H1 (cell line): ENCODE data around the gene MAPK9. TPM values are rescaled to one million over a fixed set of nuclear protein-coding genes. Genes with fewer than 3 reads are reported as not detected.

ENCODE experiments used
- CTCF ChIA-PET: fragments of 300-600 bp; sonication (Branson Sonifier 250); formaldehyde crosslinking; loops from one replicate; lab custom pipeline; 2021; ENCODE audit not compliant: partially characterized antibody; lab: Charles Lee
- POLR2A ChIA-PET: fragments of 300-600 bp; sonication (Branson Sonifier 250); formaldehyde crosslinking; loops from one replicate; lab custom pipeline; 2021; ENCODE audit warnings: inconsistent platforms; ENCODE audit not compliant: partially characterized antibody; lab: Charles Lee
- DNase-seq, 2 experiments: peaks; one replicate each; pipeline versions ENCODE4 v3.0.0 to v3.0.0-alpha.2; 2010 to 2022; ENCODE audit warnings: low spot score in 2 of 2, low read depth in 1 of 2, mixed read lengths in 1 of 2
- FAIRE-seq: peaks from 2 replicates; lab custom pipeline; 2011; peaks lifted over from hg19 to GRCh38; lab: Jason Lieb, UNC
- H2AFZ ChIP-seq: 2 replicates; pipeline ENCODE4 v1.8.1; 2012; ENCODE audit warnings: low read length, inconsistent platforms
- H2AK5ac ChIP-seq: 2 replicates; pipeline ENCODE4 v1.6.1; 2013; ENCODE audit warnings: low read depth, low read length
- H2BK120ac ChIP-seq: replicated peaks from 2 replicates; pipeline ENCODE3; 2013; ENCODE audit warnings: low read depth, low read length, inconsistent platforms
- H2BK12ac ChIP-seq: 2 replicates; pipeline ENCODE4 v1.6.1; 2013; ENCODE audit warnings: low read depth, low read length
- H2BK15ac ChIP-seq: 2 replicates; pipeline ENCODE4 v1.6.1; 2013; ENCODE audit warnings: low read length
- H2BK20ac ChIP-seq: 2 replicates; pipeline ENCODE4 v1.6.1; 2013; ENCODE audit warnings: low read length
- H2BK5ac ChIP-seq: 2 replicates; pipeline ENCODE4 v1.6.1; 2013; ENCODE audit warnings: low read depth, low read length
- H3K14ac ChIP-seq: 2 replicates; pipeline ENCODE4 v1.6.1; 2013; ENCODE audit warnings: inconsistent platforms; ENCODE audit not compliant: insufficient read length
- H3K18ac ChIP-seq: 2 replicates; pipeline ENCODE4 v1.6.1; 2013; ENCODE audit warnings: low read length; ENCODE audit errors: extremely low read depth
- H3K23ac ChIP-seq: 2 replicates; pipeline ENCODE4 v1.6.1; 2013; ENCODE audit warnings: inconsistent platforms; ENCODE audit not compliant: insufficient read length
- H3K23me2 ChIP-seq: 2 replicates; pipeline ENCODE4 v1.6.1; 2013; ENCODE audit warnings: low read depth, low read length
- H3K27ac ChIP-seq: 2 replicates; pipeline ENCODE4 v1.6.1; 2011; ENCODE audit warnings: low read depth, low read length, inconsistent platforms
- H3K27me3 ChIP-seq, 4 experiments: replicated peaks in 1 of 4; 1 replicate in 1 of 4; 2 replicates in 3 of 4; pipeline versions ENCODE4 v1.6.1 to v1.8.1; 2011 to 2013; ENCODE audit warnings: low read length in 3 of 4, mild to moderate bottlenecking in 3 of 4, inconsistent platforms in 2 of 4, mixed read lengths in 2 of 4, moderate library complexity in 1 of 4; ENCODE audit not compliant: control insufficient read depth in 3 of 4, insufficient read depth in 3 of 4; ENCODE audit errors: extremely low read depth in 1 of 4
- H3K36me3 ChIP-seq, 4 experiments: 2 replicates each; pipeline versions ENCODE4 v1.6.1 to v1.8.1; 2011 to 2013; ENCODE audit warnings: mild to moderate bottlenecking in 4 of 4, low read length in 3 of 4, moderate library complexity in 2 of 4, control low read depth in 1 of 4, inconsistent platforms in 1 of 4; ENCODE audit not compliant: insufficient read depth in 4 of 4, control insufficient read depth in 2 of 4
- H3K4ac ChIP-seq: replicated peaks from 2 replicates; pipeline ENCODE3; 2013; ENCODE audit warnings: low read length, low read depth, mixed read lengths, inconsistent platforms; ENCODE audit not compliant: insufficient read length
- H3K4me1 ChIP-seq, 4 experiments: replicated peaks in 1 of 4; 1 replicate in 1 of 4; 2 replicates in 3 of 4; pipeline versions ENCODE4 v1.6.1 to v1.8.1; 2011 to 2013; ENCODE audit warnings: low read length in 3 of 4, inconsistent platforms in 2 of 4, mixed read lengths in 1 of 4; ENCODE audit not compliant: insufficient read depth in 4 of 4, control insufficient read depth in 3 of 4
- H3K4me2 ChIP-seq, 2 experiments: 2 replicates each; pipeline versions ENCODE4 v1.6.1 to v1.8.1; 2011 to 2013; ENCODE audit warnings: low read depth in 2 of 2, low read length in 2 of 2, control low read depth in 1 of 2, inconsistent platforms in 1 of 2, mild to moderate bottlenecking in 1 of 2; ENCODE audit not compliant: insufficient read depth in 1 of 2
- H3K4me3 ChIP-seq, 4 experiments: fragments of 200-600, 300-600 bp in 1 of 4; sonication (generic), shearing (Covaris generic), sonication (Bioruptor Twin) in 1 of 4; 2 replicates each; pipeline versions ENCODE4 v1.5.1 to v1.8.1; 2011 to 2016; ENCODE audit warnings: low read length in 4 of 4, low read depth in 3 of 4, control low read depth in 2 of 4, inconsistent platforms in 2 of 4, mild to moderate bottlenecking in 2 of 4, mixed read lengths in 1 of 4, moderate library complexity in 1 of 4; ENCODE audit not compliant: insufficient read depth in 2 of 4; ENCODE audit errors: extremely low read depth in 1 of 4
- H3K56ac ChIP-seq: replicated peaks from 2 replicates; pipeline ENCODE3; 2013; ENCODE audit warnings: low read depth, mild to moderate bottlenecking, mixed read lengths, low read length, inconsistent platforms; ENCODE audit not compliant: insufficient read length
- H3K79me1 ChIP-seq: 2 replicates; pipeline ENCODE4 v1.6.1; 2013; ENCODE audit warnings: low read depth, low read length, control low read depth
- H3K79me2 ChIP-seq, 2 experiments: 2 replicates each; pipeline versions ENCODE4 v1.6.1 to v1.8.1; 2012 to 2013; ENCODE audit warnings: low read length in 2 of 2, mild to moderate bottlenecking in 2 of 2, inconsistent platforms in 1 of 2; ENCODE audit not compliant: insufficient read depth in 2 of 2, control insufficient read depth in 1 of 2
- H3K9ac ChIP-seq, 4 experiments: replicated peaks in 1 of 4; 1 replicate in 1 of 4; 2 replicates in 3 of 4; pipeline versions ENCODE4 v1.6.1 to v1.8.1; 2011 to 2013; ENCODE audit warnings: low read depth in 3 of 4, low read length in 3 of 4, control low read depth in 2 of 4, mild to moderate bottlenecking in 2 of 4, moderate library complexity in 2 of 4, inconsistent platforms in 1 of 4; ENCODE audit errors: extremely low read depth in 1 of 4
- H3K9me3 ChIP-seq, 2 experiments: 2 replicates each; pipeline versions ENCODE4 v1.6.1 to v1.8.1; 2012 to 2013; ENCODE audit warnings: mild to moderate bottlenecking in 2 of 2, moderate library complexity in 2 of 2, control low read depth in 1 of 2, inconsistent platforms in 1 of 2, low read depth in 1 of 2, low read length in 1 of 2, mixed read lengths in 1 of 2; ENCODE audit not compliant: insufficient read depth in 2 of 2
- H4K20me1 ChIP-seq, 2 experiments: replicated peaks in 1 of 2; 2 replicates each; pipeline versions ENCODE3 to v1.8.1; 2011 to 2013; ENCODE audit warnings: inconsistent platforms in 2 of 2, low read length in 2 of 2, mild to moderate bottlenecking in 1 of 2; ENCODE audit not compliant: insufficient read depth in 2 of 2, control insufficient read depth in 1 of 2
- H4K5ac ChIP-seq: 2 replicates; pipeline ENCODE4 v1.6.1; 2013; ENCODE audit warnings: low read length, low read depth, mixed read lengths, inconsistent platforms; ENCODE audit not compliant: insufficient read length
- H4K8ac ChIP-seq: 2 replicates; pipeline ENCODE4 v1.8.0; 2013; ENCODE audit warnings: mild to moderate bottlenecking, moderate library complexity, low read length, inconsistent platforms; ENCODE audit not compliant: insufficient read depth; ENCODE audit errors: extremely low read depth
- H4K91ac ChIP-seq: replicated peaks from 2 replicates; pipeline ENCODE3; 2013; ENCODE audit warnings: low read length, mixed read lengths, inconsistent platforms; ENCODE audit not compliant: insufficient read length
- KDM5A ChIP-seq: fragments of 200-600 bp; IDR thresholded peaks from 2 replicates; pipeline ENCODE4 v1.7.1; 2012; ENCODE audit warnings: mild to moderate bottlenecking, low read length, inconsistent platforms, mixed read lengths
- POLR2A ChIP-seq, 2 experiments: IDR thresholded peaks; 1 replicate in 1 of 2; 2 replicates in 1 of 2; pipeline ENCODE4 v1.6.1; 2011; ENCODE audit warnings: low read depth in 2 of 2, low read length in 2 of 2, mild to moderate bottlenecking in 2 of 2; ENCODE audit errors: control extremely low read depth in 1 of 2
- RNF2 ChIP-seq: fragments of 200-900, 300-1000 bp; sonication (generic); IDR thresholded peaks from 2 replicates; pipeline ENCODE4 v1.7.1; 2016; ENCODE audit warnings: borderline replicate concordance, low read depth, mild to moderate bottlenecking, antibody characterized with exemption, low read length; ENCODE audit not compliant: poor library complexity, severe bottlenecking; ENCODE audit errors: missing control alignments
- SIRT6 ChIP-seq: IDR thresholded peaks from one replicate; pipeline ENCODE4 v1.7.1; 2012; ENCODE audit warnings: low read length, inconsistent platforms
- SP1 ChIP-seq: IDR thresholded peaks from 2 replicates; pipeline ENCODE4 v1.6.1; 2011; ENCODE audit warnings: low read depth, low read length
- TAF1 ChIP-seq: IDR thresholded peaks from 2 replicates; pipeline ENCODE4 v1.6.1; 2011; ENCODE audit warnings: mild to moderate bottlenecking, low read depth, low read length
- WGBS, 2 experiments: shearing (Covaris generic) in 1 of 2; methylation state at CpG; one replicate each; pipeline versions ENCODE4 v1.1.6 to v1.1.7; 2013 to 2015; ENCODE audit warnings: low lambda C conversion rate in 2 of 2, mixed read lengths in 2 of 2, inconsistent platforms in 1 of 2, low coverage in 1 of 2, missing lambda C conversion rate in 1 of 2; ENCODE audit not compliant: insufficient replicate concordance in 2 of 2, insufficient coverage in 1 of 2, insufficient read length in 1 of 2; ENCODE audit errors: extremely low coverage in 1 of 2, missing lambda C conversion rate in 1 of 2; 5-methylcytosine and 5-hydroxymethylcytosine counted together
- polyA plus RNA-seq, 7 experiments: library from polyadenylated mRNA; depleted of rRNA in 3 of 7; stranded (reverse) in 5 of 7; unstranded in 2 of 7; fragments of >200 nt in 5 of 7; fragments of 200-250 nt in 2 of 7; gene quantifications; 1 replicate in 5 of 7; 2 replicates in 1 of 7; 4 replicates in 1 of 7; pipeline versions ENCODE4 v1.2.1 to v1.2.3, GENCODE V29; 2011 to 2013; ENCODE audit warnings: missing spikeins in 2 of 7, mixed read lengths in 2 of 7
- total RNA-seq: library from RNA; stranded (reverse); fragmentation: NEBNext Ultra II Directional; extraction: Animal tissue kit (Norgen Biotek cat#: 25700); gene quantifications from 2 replicates; pipeline ENCODE4 v1.2.1, GENCODE V29; 2021
- TF ChIP-seq, protein P1 (sequence below): IDR thresholded peaks from 2 replicates; pipeline ENCODE4 v1.6.1; 2011; ENCODE audit warnings: low read depth, mild to moderate bottlenecking, low read length; ENCODE audit not compliant: insufficient read depth
- TF ChIP-seq, protein P2 (sequence below): IDR thresholded peaks from 2 replicates; pipeline ENCODE4 v1.6.1; 2012; ENCODE audit warnings: low read length, inconsistent platforms

Gene MAPK9
- total and polyA plus RNA-seq, 2 of the 8 experiments (the other 6 are each of a cell fraction or from before 2014, with no cell fraction given): 22.3 to 43.7 TPM

DNA sequence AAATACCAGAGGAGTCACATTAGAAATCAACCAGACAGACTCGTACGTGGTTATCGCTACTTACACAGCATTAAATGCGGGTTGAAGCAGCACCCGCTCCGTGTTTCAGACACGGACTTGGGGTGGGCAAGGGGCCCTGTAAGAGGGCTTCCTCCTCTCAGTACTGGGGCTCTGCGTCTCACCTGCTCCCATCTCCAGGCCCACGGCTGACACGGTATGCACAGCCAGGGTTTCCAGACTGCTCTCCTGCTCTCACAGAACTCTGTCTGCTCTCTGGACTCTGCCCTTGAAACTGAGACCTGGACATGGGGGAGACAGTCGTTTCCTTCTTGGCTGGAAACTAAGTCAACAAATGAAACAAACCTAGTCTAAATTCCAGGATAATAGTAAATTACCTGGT lies 58.2 kb downstream of the MAPK9 start:
- Histone ChIP-seq H3K56ac (no peak overlapping the region), H3K27me3 (no peaks in the 10 kb centered on the region), H2BK120ac (no peak overlapping the region), H2AK5ac (no peak overlapping the region), H2AFZ (no peak overlapping the region), H3K4ac (no peak overlapping the region), H3K4me3 (no peak overlapping the region), H4K91ac (no peak overlapping the region), H4K8ac (no peak overlapping the region), H2BK12ac (no peak overlapping the region), H3K23me2 (no peaks in the 10 kb centered on the region), H4K20me1 (no peaks in the 10 kb centered on the region)
- no peak for FAIRE-seq
- DNase-seq: no peak
- POLR2A ChIA-PET: no interaction called here
- TF ChIP-seq, protein P1, sequence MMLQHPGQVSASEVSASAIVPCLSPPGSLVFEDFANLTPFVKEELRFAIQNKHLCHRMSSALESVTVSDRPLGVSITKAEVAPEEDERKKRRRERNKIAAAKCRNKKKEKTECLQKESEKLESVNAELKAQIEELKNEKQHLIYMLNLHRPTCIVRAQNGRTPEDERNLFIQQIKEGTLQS: no peak
- TF ChIP-seq SIRT6 (no peak), RNF2 (no peak), TAF1 (no peak), POLR2A (IDR thresholded peaks at IDR 0.05; ENCODE audit: control extremely low read depth in 1 of 2, low read depth in 2 of 2, low read length in 2 of 2) (no peak), SP1 (no peak), KDM5A (no peak)
- TF ChIP-seq, protein P2, sequence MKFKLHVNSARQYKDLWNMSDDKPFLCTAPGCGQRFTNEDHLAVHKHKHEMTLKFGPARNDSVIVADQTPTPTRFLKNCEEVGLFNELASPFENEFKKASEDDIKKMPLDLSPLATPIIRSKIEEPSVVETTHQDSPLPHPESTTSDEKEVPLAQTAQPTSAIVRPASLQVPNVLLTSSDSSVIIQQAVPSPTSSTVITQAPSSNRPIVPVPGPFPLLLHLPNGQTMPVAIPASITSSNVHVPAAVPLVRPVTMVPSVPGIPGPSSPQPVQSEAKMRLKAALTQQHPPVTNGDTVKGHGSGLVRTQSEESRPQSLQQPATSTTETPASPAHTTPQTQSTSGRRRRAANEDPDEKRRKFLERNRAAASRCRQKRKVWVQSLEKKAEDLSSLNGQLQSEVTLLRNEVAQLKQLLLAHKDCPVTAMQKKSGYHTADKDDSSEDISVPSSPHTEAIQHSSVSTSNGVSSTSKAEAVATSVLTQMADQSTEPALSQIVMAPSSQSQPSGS: no peak
- TF ChIP-seq, all 59 proteins: peak for 0
- no peak overlapping the region for H3K27ac ChIP-seq
- 93% methylated on average over 11 of the region's 11 CpGs; no CpG with 5 or more reads in 1 of the 2 experiments for WGBS, 2 experiments
- CTCF ChIA-PET: interaction anchor here (1.4 kb wide), 1 partner anchor 24 kb away, joined by 3 read pairs; no protein-coding TSS in a partner anchor
- H3K79me2 ChIP-seq: no peaks in the 10 kb centered on the region
- H3K4me1 ChIP-seq: no peaks in the 10 kb centered on the region; a peak in 1 of 7 replicates
- H2BK15ac ChIP-seq: no peak overlapping the region
- H3K9ac ChIP-seq: no peak overlapping the region
- H3K23ac ChIP-seq: no peak overlapping the region
- no peak overlapping the region for H2BK5ac ChIP-seq
- peaks cover 0 to 1% of the 10 kb centered on the region in 2 experiments; a peak in 1 of 4 replicates for H3K9me3 ChIP-seq
- H3K36me3 ChIP-seq: peaks cover 0 to 16% (median 2%) of the 10 kb centered on the region in 4 experiments; a peak in 3 of 8 replicates
- H4K5ac ChIP-seq: no peak overlapping the region
- no peaks in the 10 kb centered on the region for H3K79me1 ChIP-seq
- no peak overlapping the region for H3K18ac ChIP-seq
- H3K14ac ChIP-seq: no peak overlapping the region
- no peak overlapping the region for H2BK20ac ChIP-seq
- H3K4me2 ChIP-seq: no peak overlapping the region
